OCI-LY1 (cell line): ENCODE data around the gene TRPV5.

Experiments
- H2AFZ ChIP-seq: fragments of 200-600 bp; sonication (generic), shearing (Covaris generic); 2 replicates; pipeline ENCODE4 v1.6.0; 2014; ENCODE audit warnings: antibody characterized with exemption, mild to moderate bottlenecking, low read length
- H3F3A ChIP-seq: fragments of 200-600 bp; sonication (generic), shearing (Covaris generic); 2 replicates; pipeline ENCODE4 v1.6.0; 2014; ENCODE audit warnings: mild to moderate bottlenecking, antibody characterized with exemption, low read length, moderate library complexity; ENCODE audit not compliant: insufficient read depth
- H3K27ac ChIP-seq: fragments of 200-600 bp; sonication (generic); 2 replicates; pipeline ENCODE4 v1.5.1; 2014; ENCODE audit warnings: low read length, mixed run types, mild to moderate bottlenecking, low read depth; ENCODE audit not compliant: poor library complexity, severe bottlenecking
- H3K27me3 ChIP-seq: fragments of 200-600 bp; sonication (generic); 2 replicates; pipeline ENCODE4 v1.6.0; 2014; ENCODE audit warnings: antibody characterized with exemption, mild to moderate bottlenecking, low read length, moderate library complexity; ENCODE audit not compliant: insufficient read depth
- H3K36me3 ChIP-seq: fragments of 200-600 bp; sonication (generic); 2 replicates; pipeline ENCODE4 v1.6.1; 2014; ENCODE audit warnings: mild to moderate bottlenecking, antibody characterized with exemption, low read length, moderate library complexity, mixed read lengths; ENCODE audit not compliant: insufficient read depth
- H3K4me1 ChIP-seq: fragments of 200-600 bp; sonication (generic); 2 replicates; pipeline ENCODE4 v1.5.1; 2014; ENCODE audit warnings: mild to moderate bottlenecking, low read length, moderate library complexity; ENCODE audit not compliant: insufficient read depth, severe bottlenecking
- H3K4me2 ChIP-seq: fragments of 200-600 bp; sonication (generic), shearing (Covaris generic); 2 replicates; pipeline ENCODE4 v1.6.1; 2014; ENCODE audit warnings: low read length
- H3K4me3 ChIP-seq: fragments of 200-600 bp; sonication (generic); 2 replicates; pipeline ENCODE4 v1.5.1; 2014; ENCODE audit warnings: low read length, low read depth, mild to moderate bottlenecking, mixed read lengths; ENCODE audit not compliant: poor library complexity, severe bottlenecking
- H3K79me2 ChIP-seq: fragments of 200-600 bp; shearing (Covaris generic); 2 replicates; pipeline ENCODE4 v1.6.1; 2016; ENCODE audit warnings: mixed run types, low read length, mixed read lengths; ENCODE audit not compliant: insufficient read depth
- H3K9ac ChIP-seq: fragments of 200-600 bp; sonication (generic), shearing (Covaris generic); 2 replicates; pipeline ENCODE4 v1.6.1; 2014; ENCODE audit warnings: mild to moderate bottlenecking, low read length, mixed read lengths
- H3K9me2 ChIP-seq: fragments of 200-600 bp; sonication (generic), shearing (Covaris generic); 2 replicates; pipeline ENCODE4 v1.6.1; 2014; ENCODE audit warnings: low read depth, mild to moderate bottlenecking, low read length, mixed read lengths
- H3K9me3 ChIP-seq: fragments of 200-600 bp; shearing (Covaris generic); 2 replicates; pipeline ENCODE4 v1.6.1; 2014; ENCODE audit warnings: low read length, mixed read lengths
- H4K20me1 ChIP-seq: fragments of 200-600 bp; sonication (generic), shearing (Covaris generic); 2 replicates; pipeline ENCODE4 v1.6.0; 2016; ENCODE audit warnings: mild to moderate bottlenecking, low read length; ENCODE audit not compliant: insufficient read depth
- EZH2 ChIP-seq: fragments of 200-600 bp; sonication (generic), shearing (Covaris generic); IDR thresholded peaks from 2 replicates; pipeline ENCODE4 v1.8.0; 2017; ENCODE audit warnings: borderline replicate concordance, mixed run types, mild to moderate bottlenecking, antibody characterized with exemption, low read length, moderate library complexity, mixed read lengths
- TF ChIP-seq, protein P1 (sequence below): fragments of 200-600 bp; sonication (generic), shearing (Covaris generic); IDR thresholded peaks from 2 replicates; pipeline ENCODE4 v1.5.1; 2017; ENCODE audit warnings: mild to moderate bottlenecking, antibody characterized with exemption, low read length, moderate library complexity, mixed read lengths

Gene TRPV5

DNA sequence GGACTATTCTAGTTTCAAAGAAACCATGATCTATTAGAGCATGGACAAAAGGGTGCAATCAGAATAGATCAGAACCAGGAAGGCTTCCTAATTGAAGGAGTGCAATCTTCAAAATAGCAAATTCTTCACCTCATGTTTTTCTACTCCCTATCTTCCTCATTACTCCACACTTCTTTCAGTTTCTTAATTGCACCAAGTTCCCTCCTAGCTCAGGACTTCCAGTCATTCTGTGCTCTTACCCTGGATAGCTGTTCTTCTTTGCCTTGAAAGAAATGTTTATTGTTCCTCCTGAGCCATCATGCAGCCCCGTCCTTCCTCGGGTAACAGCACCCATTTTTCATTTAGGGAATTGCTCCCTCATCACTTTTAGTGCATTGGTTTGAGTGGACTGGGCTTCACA, 23.1 kb downstream of the TRPV5 start:
- no peaks in the 10 kb centered on the region for H3F3A ChIP-seq
- no peaks in the 10 kb centered on the region for H3K36me3 ChIP-seq
- H2AFZ ChIP-seq = no peak overlapping the region
- no peaks in the 10 kb centered on the region for H4K20me1 ChIP-seq
- H3K9me2 ChIP-seq = no peaks in the 10 kb centered on the region
- TF ChIP-seq EZH2 = no peak
- TF ChIP-seq, protein P1, sequence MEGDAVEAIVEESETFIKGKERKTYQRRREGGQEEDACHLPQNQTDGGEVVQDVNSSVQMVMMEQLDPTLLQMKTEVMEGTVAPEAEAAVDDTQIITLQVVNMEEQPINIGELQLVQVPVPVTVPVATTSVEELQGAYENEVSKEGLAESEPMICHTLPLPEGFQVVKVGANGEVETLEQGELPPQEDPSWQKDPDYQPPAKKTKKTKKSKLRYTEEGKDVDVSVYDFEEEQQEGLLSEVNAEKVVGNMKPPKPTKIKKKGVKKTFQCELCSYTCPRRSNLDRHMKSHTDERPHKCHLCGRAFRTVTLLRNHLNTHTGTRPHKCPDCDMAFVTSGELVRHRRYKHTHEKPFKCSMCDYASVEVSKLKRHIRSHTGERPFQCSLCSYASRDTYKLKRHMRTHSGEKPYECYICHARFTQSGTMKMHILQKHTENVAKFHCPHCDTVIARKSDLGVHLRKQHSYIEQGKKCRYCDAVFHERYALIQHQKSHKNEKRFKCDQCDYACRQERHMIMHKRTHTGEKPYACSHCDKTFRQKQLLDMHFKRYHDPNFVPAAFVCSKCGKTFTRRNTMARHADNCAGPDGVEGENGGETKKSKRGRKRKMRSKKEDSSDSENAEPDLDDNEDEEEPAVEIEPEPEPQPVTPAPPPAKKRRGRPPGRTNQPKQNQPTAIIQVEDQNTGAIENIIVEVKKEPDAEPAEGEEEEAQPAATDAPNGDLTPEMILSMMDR = no peak
- no peak overlapping the region for H3K9ac ChIP-seq
- H3K4me3 ChIP-seq = no peak overlapping the region
- no peak overlapping the region for H3K4me2 ChIP-seq
- H3K27me3 ChIP-seq = peaks cover 3% of the 10 kb centered on the region; the same call in 1 of the 2 replicates
- no peaks in the 10 kb centered on the region for H3K79me2 ChIP-seq
- H3K9me3 ChIP-seq = peaks cover 3% of the 10 kb centered on the region; the same call in 1 of the 2 replicates
- no peak overlapping the region for H3K27ac ChIP-seq
- no peaks in the 10 kb centered on the region for H3K4me1 ChIP-seq

DNA sequence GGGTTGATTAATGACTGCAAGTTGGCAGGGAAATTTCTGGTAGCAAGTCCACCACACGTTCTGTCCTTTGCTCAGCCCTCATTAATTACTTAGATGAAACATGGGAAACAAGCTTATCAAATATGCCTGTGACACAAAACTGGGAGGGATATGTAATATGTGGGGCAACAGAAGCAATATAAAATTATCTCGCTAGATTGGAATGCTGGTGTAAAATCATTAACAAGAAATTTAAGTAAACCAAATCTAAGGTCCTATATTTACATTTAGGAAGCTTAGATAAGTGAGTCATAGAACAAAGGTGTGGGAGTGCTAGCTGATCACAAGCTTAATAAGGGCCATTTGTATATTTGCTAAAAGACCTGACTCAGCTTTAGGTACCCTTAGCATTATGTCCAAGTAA, 23.5 kb downstream of the TRPV5 start:
- H3K9ac ChIP-seq = no peak overlapping the region
- H3K79me2 ChIP-seq = no peaks in the 10 kb centered on the region
- peaks cover 3% of the 10 kb centered on the region; the same call in 1 of the 2 replicates for H3K27me3 ChIP-seq
- H3K27ac ChIP-seq = no peak overlapping the region
- H3K9me2 ChIP-seq = no peaks in the 10 kb centered on the region
- no peaks in the 10 kb centered on the region for H3F3A ChIP-seq
- no peak overlapping the region for H3K4me3 ChIP-seq
- peaks cover 3% of the 10 kb centered on the region; the same call in 1 of the 2 replicates for H3K9me3 ChIP-seq
- no peaks in the 10 kb centered on the region for H3K36me3 ChIP-seq
- H4K20me1 ChIP-seq = no peaks in the 10 kb centered on the region
- no peak overlapping the region for H2AFZ ChIP-seq
- no peak overlapping the region for H3K4me2 ChIP-seq
- no peak for TF ChIP-seq EZH2
- TF ChIP-seq, protein P1 = no peak
- H3K4me1 ChIP-seq = no peaks in the 10 kb centered on the region

DNA sequence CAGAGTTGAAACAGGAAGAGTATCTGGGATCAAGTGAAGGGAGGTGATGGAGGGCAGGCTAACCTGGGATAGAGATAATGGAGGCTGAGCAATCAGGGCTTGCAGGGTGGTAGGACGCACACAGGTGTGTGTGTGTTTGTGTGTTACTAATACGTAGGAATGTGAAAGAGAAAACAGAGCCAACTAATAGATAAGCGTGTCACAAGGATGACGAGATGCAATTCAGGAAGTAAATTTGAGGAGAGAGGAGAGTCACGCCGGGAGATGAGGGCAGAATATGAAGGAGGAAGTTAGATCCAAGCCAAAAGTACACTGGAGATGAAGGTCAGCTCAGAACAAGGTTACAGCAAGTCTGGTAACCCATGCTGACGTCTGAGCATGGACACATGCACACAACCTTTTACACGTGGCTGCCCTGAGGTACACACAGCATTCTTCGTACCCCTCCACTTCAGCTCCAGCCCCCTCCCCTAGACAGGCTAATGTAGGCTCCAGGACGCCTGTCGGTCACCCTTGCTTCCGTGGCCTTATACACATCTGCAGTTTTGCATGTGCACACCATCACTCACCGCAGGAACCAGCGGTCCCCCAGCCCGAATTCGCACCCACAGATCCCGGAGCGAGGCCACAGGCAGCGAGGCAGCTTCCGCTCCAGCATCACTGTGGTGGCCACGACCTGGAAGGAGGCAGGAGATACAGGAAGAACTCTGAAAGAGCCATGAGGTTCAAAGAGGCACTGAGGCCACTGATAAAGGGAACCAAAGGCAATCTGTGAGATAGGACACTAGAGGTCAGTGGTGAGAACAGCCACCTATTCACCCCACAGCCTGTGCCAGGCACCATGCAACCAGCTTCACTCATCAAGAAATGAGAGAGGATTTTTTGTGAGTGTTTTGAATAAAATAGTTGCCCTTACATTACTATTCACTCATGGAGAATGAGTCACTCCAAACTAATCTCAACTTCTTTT, 24.3 kb downstream of the TRPV5 start:
- peaks cover 3% of the 10 kb centered on the region; the same call in 1 of the 2 replicates for H3K27me3 ChIP-seq
- peaks cover 8% of the 10 kb centered on the region for H3K9me3 ChIP-seq
- H2AFZ ChIP-seq = no peak overlapping the region
- H3K27ac ChIP-seq = no peak overlapping the region
- TF ChIP-seq, protein P1 = peak; percentile 63
- no peak for TF ChIP-seq EZH2
- H3K36me3 ChIP-seq = no peaks in the 10 kb centered on the region
- no peak overlapping the region for H3K4me2 ChIP-seq
- no peak overlapping the region for H3K4me3 ChIP-seq
- H3K9ac ChIP-seq = no peak overlapping the region
- no peaks in the 10 kb centered on the region for H3K9me2 ChIP-seq
- H3F3A ChIP-seq = no peaks in the 10 kb centered on the region
- H4K20me1 ChIP-seq = no peaks in the 10 kb centered on the region
- no peaks in the 10 kb centered on the region for H3K79me2 ChIP-seq
- no peaks in the 10 kb centered on the region for H3K4me1 ChIP-seq
